ENCODE measurements around the gene RNF217.

The RNF217 gene

GRCh38 chr6:124958759-124959354 lies 3.4 kb upstream of the RNF217 start (continued):
- TF ChIP-seq TCF4 (CRISPR knock-in tag; IDR thresholded peaks at IDR 0.05; ENCODE audit: borderline replicate concordance) (no peak), ZNF70 (CRISPR knock-in tag; IDR thresholded peaks at IDR 0.05) (no peak), ZFP30 (CRISPR knock-in tag; IDR thresholded peaks at IDR 0.05) (no peak), SNAI2 (CRISPR knock-in tag; IDR thresholded peaks at IDR 0.05) (no peak)

GRCh38 chr6:124960757-124961463 lies 1.3 kb upstream of the RNF217 start:
- no peak for ATAC-seq

GRCh38 chr6:124961464-124961776 lies 817 bp upstream of the RNF217 start:
- TF ChIP-seq ESRRG (CRISPR knock-in tag; IDR thresholded peaks at IDR 0.05) (no peak), BACH2 (CRISPR knock-in tag; IDR thresholded peaks at IDR 0.05; ENCODE audit: borderline replicate concordance) (no peak), ZNF8 (CRISPR knock-in tag; IDR thresholded peaks at IDR 0.05) (no peak), PPARA (CRISPR knock-in tag; IDR thresholded peaks at IDR 0.05; ENCODE audit: borderline replicate concordance) (no peak), POU6F1 (CRISPR knock-in tag; IDR thresholded peaks at IDR 0.05; ENCODE audit: borderline replicate concordance, low read depth) (no peak), ZC3H10 (CRISPR knock-in tag; IDR thresholded peaks at IDR 0.05) (no peak), PATZ1 (CRISPR knock-in tag; IDR thresholded peaks at IDR 0.05; ENCODE audit: borderline replicate concordance) (no peak), ZNF565 (CRISPR knock-in tag; conservative IDR thresholded peaks at IDR 0.05; ENCODE audit: low read depth) (no peak), ISL1 (CRISPR knock-in tag; IDR thresholded peaks at IDR 0.05) (no peak)
- no peak for ATAC-seq

More at GRCh38 chr6:124960757-124961463, 1.3 kb upstream of the RNF217 start:
- TF ChIP-seq ZFP30 (CRISPR knock-in tag; IDR thresholded peaks at IDR 0.05), result no peak

GRCh38 chr6:124962639-124963415 lies 590 bp downstream of the RNF217 start:
- no peak; the same call in 2 of the 3 replicates for ATAC-seq
- TF ChIP-seq TCF4 (CRISPR knock-in tag; IDR thresholded peaks at IDR 0.05; ENCODE audit: borderline replicate concordance), result no peak
- no peak for TF ChIP-seq CREB5 (CRISPR knock-in tag; IDR thresholded peaks at IDR 0.05; ENCODE audit: low read depth)
- TF ChIP-seq ZNF8 (CRISPR knock-in tag; IDR thresholded peaks at IDR 0.05), result no peak
- no peak for TF ChIP-seq SNAI2 (CRISPR knock-in tag; IDR thresholded peaks at IDR 0.05)
- TF ChIP-seq GLIS3 (CRISPR knock-in tag; IDR thresholded peaks at IDR 0.05), result no peak
- TF ChIP-seq ESRRG (CRISPR knock-in tag; IDR thresholded peaks at IDR 0.05), result no peak
- no peak for TF ChIP-seq OSR1 (CRISPR knock-in tag; IDR thresholded peaks at IDR 0.05)
- TF ChIP-seq TOX (CRISPR knock-in tag; IDR thresholded peaks at IDR 0.05; ENCODE audit: borderline replicate concordance), result no peak
- no peak for TF ChIP-seq TSHZ2 (CRISPR knock-in tag; IDR thresholded peaks at IDR 0.05)
- TF ChIP-seq ZFP30 (CRISPR knock-in tag; IDR thresholded peaks at IDR 0.05), result no peak
- no peak for TF ChIP-seq ARNTL (CRISPR knock-in tag; IDR thresholded peaks at IDR 0.05; ENCODE audit: borderline replicate concordance, low read depth)
- no peak for TF ChIP-seq ISL1 (CRISPR knock-in tag; IDR thresholded peaks at IDR 0.05)

All from SK-N-SH treated with all-trans-retinoic acid at 6 μM for 48 hours (cell line).